AG10803 (cell line): ENCODE results near the gene CNTFR.
A peak's percentile ranks its signal among the peaks of the same experiment; 100 is the strongest.

ENCODE experiments used
- DNase-seq: peaks from one replicate; pipeline ENCODE4 v3.0.0; 2010; ENCODE audit warnings: low read depth
- H3K4me3 ChIP-seq: 2 replicates; pipeline ENCODE4 v1.5.1; 2011; ENCODE audit warnings: mild to moderate bottlenecking, low read length, control low read depth
- TF ChIP-seq, protein P1 (sequence below): conservative IDR thresholded peaks from 2 replicates; pipeline ENCODE4 v1.5.1; 2011; ENCODE audit warnings: mild to moderate bottlenecking, low read length, control low read depth, inconsistent platforms

Gene CNTFR

DNA sequence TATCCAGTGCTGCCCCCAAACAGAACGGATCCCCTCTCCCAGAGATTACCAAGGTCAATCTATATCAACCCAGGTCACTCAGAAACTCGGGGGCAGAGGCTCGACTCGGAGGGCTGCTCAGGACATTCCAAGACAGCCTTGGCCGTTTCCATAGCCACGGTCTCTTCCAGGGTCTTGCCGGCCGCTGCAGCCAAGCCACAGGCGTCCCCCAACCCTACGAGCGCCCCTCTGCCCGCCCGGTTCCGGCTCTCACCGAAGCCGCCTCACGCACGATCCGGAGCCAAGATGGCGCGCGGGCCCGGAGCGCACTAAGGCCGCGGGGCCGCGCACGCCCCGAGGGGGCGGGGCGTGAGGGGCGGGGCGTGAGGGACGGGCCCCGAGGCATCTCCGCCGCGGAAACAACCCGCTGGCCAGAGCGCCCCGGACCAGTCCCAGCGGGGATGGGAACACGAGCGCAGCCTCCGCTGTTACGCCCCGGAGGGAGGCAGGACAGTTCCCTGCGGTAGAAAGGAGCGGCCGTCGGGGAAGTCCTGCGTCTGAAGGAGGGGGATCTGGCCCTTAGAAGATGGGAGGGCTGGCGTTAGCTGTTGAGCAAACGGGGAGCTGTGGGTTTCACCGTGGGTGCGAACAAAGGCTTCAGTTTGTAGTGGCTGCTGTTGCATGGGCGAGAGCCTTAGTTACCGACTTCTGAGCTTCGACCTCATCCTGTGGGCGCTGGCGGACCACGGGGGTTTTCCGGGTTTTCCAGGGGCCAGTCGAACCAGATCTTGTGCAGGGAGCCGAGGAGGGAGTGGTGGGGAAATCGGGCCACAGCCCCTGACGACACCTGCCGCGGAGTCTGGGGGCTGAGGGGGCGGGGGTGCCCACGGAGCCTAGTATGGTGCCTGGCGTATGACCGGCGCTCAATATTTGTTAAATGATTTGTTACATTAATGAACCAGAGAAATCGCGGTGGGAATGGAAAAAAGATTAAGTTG, 22.6 kb upstream of the CNTFR start, which contains the start of gene RPP25L:
TSS of gene RPP25L (minus strand) at position 287 of the 977 bp plus-strand sequence. CDS start 801 bp downstream, outside the sequence.
- TF ChIP-seq, protein P1, sequence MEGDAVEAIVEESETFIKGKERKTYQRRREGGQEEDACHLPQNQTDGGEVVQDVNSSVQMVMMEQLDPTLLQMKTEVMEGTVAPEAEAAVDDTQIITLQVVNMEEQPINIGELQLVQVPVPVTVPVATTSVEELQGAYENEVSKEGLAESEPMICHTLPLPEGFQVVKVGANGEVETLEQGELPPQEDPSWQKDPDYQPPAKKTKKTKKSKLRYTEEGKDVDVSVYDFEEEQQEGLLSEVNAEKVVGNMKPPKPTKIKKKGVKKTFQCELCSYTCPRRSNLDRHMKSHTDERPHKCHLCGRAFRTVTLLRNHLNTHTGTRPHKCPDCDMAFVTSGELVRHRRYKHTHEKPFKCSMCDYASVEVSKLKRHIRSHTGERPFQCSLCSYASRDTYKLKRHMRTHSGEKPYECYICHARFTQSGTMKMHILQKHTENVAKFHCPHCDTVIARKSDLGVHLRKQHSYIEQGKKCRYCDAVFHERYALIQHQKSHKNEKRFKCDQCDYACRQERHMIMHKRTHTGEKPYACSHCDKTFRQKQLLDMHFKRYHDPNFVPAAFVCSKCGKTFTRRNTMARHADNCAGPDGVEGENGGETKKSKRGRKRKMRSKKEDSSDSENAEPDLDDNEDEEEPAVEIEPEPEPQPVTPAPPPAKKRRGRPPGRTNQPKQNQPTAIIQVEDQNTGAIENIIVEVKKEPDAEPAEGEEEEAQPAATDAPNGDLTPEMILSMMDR, result no peak
- peak; percentile 81 for DNase-seq
- peak within 1 kb of the TSS; percentile 84 for H3K4me3 ChIP-seq

GRCh38 chr9:34611251-34611810, 21.8 kb upstream of the CNTFR start:
- DNase-seq, result no peak
- TF ChIP-seq, protein P1, result no peak
- H3K4me3 ChIP-seq, result peak overlapping the region; percentile 84

GRCh38 chr9:34610434-34611206, 21.1 kb upstream of the CNTFR start:
- DNase-seq, result no peak
- TF ChIP-seq, protein P1, result no peak
- H3K4me3 ChIP-seq, result peak overlapping the region; percentile 84

GRCh38 chr9:34607331-34607730, 17.8 kb upstream of the CNTFR start:
- no peak for DNase-seq
- TF ChIP-seq, protein P1, result no peak
- no peak overlapping the region for H3K4me3 ChIP-seq

- TF ChIP-seq, protein P1, result no peak
- no peak for DNase-seq
These were observed 17.4 kb upstream of the CNTFR start for GRCh38 chr9:34606905-34607304.

GRCh38 chr9:34606190-34606589, 16.7 kb upstream of the CNTFR start:
- DNase-seq, result no peak
- no peak overlapping the region for H3K4me3 ChIP-seq
- TF ChIP-seq, protein P1, result no peak

More at GRCh38 chr9:34606905-34607304, 17.4 kb upstream of the CNTFR start:
- H3K4me3 ChIP-seq, result no peak overlapping the region
